ENCODE data around the gene SSBP3.

DNA sequence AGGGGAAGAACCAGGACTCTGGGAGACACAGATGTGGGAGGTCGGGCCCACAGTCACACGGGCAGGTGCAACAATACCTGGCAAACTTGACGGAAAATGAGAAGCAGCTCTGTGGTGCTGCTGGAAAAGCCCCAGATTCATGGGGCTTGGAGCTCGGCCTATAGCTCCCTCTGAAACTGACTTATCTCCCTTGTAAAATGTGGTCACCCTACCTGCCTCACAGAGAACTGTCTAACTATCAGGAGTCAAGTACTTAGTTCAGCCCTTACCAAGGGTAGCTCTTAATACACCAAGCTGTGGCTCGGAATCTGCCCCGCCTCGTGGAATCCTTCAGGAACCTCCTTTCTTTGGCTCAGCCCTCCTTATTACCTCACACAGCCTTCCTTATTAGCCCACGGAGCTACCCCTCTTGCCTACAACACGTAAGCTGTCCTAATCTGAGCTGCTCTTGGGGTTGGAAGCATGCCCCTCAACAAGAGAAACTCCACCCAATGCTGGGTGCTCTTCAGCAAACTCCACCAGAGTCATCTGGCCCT is 137.4 kb downstream of the SSBP3 start:
- TF ChIP-seq, protein P1, sequence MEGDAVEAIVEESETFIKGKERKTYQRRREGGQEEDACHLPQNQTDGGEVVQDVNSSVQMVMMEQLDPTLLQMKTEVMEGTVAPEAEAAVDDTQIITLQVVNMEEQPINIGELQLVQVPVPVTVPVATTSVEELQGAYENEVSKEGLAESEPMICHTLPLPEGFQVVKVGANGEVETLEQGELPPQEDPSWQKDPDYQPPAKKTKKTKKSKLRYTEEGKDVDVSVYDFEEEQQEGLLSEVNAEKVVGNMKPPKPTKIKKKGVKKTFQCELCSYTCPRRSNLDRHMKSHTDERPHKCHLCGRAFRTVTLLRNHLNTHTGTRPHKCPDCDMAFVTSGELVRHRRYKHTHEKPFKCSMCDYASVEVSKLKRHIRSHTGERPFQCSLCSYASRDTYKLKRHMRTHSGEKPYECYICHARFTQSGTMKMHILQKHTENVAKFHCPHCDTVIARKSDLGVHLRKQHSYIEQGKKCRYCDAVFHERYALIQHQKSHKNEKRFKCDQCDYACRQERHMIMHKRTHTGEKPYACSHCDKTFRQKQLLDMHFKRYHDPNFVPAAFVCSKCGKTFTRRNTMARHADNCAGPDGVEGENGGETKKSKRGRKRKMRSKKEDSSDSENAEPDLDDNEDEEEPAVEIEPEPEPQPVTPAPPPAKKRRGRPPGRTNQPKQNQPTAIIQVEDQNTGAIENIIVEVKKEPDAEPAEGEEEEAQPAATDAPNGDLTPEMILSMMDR (IDR thresholded peaks at IDR 0.05), result no peak
- TF ChIP-seq POLR2A (IDR thresholded peaks at IDR 0.05), result no peak
